ENCODE measurements around the gene ADAM12.

- TF ChIP-seq CTCF (IDR thresholded peaks at IDR 0.05) (no peak), POLR2A (IDR thresholded peaks at IDR 0.05) (no peak)
Measured at GRCh38 chr10:126357169-126357568, 31.1 kb downstream of the ADAM12 start.
